GM19043 (cell line): ENCODE results near the gene RABAC1.
"Not testable (repeated sequence)": the region's sequence is repeated elsewhere in the genome, so short reads cannot be mapped to it uniquely, and the experiment has no call there.

Experiments used
- ATAC-seq: cut with Tn5 transposase; IDR thresholded peaks from one replicate; pipeline ENCODE4 v1.9.1; 2021; ENCODE audit warnings: low read depth; ENCODE audit not compliant: unreplicated experiment

Gene RABAC1

GRCh38 chr19:41951686-41952172 is 7.4 kb downstream of the RABAC1 start:
- ATAC-seq = no peak

- no peak for ATAC-seq
Observed at GRCh38 chr19:41947091-41947490, 12.0 kb downstream of the RABAC1 start.

DNA sequence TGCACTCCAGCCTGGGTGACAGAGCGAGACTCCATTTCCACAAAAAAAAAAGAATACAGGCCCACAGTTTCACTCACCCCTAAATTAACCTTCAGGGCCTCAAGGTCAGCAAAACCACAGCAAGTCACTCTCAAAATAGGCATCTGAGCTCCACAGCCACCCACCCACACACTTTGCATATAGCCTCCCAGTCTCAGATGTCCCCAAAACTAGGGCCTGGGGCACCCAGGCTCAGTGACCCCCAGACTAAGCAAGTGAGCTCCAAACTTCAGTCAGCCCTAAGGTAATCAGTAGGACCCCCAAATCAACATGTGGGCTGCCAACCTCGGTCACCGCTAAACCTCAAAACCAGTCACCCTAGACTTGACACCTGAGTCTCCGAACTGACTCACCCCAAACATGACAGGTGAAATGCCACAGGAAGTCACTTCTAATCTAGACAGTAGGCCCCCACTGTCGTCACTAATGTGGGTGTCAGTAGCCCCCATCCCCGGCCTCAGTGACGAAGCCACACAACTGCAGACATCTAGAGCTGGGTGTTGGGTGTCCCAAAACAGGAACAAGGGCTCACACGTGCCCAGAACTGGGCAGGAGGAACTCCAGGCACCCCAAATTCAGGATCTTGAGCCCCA is 13.9 kb downstream of the RABAC1 start:
- ATAC-seq = peak; percentile 88

GRCh38 chr19:41944336-41944735 is 14.8 kb downstream of the RABAC1 start:
- no peak for ATAC-seq

DNA sequence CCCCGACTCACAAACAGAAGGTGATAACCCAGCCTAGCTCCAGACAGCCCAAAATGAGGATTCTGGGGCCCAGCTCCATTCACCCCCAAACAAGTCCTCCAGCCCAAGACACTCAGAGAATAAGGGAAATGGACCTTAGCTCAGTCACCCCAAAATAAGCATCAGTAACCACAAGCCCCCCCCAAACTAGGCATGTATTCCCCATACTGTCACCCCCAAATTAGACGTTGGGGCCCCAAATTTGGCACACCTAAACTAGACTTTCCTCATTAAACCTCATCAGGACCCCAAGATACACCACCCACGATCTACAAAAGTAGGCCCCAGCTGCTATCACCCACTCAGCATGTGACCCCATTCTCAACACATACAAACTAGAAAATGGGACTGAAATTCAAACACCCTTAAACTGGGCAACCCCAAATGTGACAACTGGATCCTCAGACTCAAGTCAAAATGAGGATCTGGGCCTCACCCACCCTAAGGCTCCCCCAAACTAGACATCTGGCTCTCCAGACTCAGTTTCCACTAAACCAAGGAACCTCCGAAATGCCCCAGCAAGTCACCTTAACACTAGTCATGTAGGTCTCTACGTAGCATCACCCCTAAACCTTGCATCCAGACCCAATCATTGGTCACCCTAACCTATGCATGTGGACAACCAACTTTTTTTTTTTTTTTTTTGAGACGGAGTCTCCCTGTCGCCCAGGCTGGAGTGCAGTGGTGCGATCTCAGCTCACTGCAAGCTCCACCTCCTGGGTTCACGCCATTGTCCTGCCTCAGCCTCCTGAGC is 17.5 kb downstream of the RABAC1 start:
- no peak for ATAC-seq

GRCh38 chr19:41940731-41941409 is 18.3 kb downstream of the RABAC1 start:
- ATAC-seq = no peak

GRCh38 chr19:41939861-41940730 is 19.0 kb downstream of the RABAC1 start:
- no peak for ATAC-seq

- not testable (repeated sequence) for ATAC-seq
Observed at GRCh38 chr19:41939209-41939608, 19.9 kb downstream of the RABAC1 start.

- ATAC-seq = no peak
Observed at GRCh38 chr19:41937525-41938468, 21.3 kb downstream of the RABAC1 start.

DNA sequence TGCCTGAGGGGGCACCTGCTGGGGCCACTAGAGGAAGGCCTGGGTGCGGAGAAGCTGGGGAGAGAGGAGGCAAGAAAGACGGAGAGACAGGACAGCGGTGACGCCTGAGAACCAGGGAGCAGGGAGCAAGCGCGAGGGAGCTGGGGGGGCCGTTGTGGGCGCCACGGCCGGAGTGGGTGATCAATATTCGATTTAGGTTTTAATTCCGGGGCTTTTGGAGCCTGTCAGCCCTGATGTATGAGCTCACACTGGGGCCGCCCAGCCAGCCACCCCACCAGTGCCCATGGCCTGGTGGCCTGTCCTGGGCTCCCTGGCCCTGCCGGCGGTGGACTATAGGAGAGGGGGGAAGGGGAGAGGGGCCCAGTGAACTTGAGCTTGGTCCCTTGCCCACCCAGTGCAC is 22.2 kb downstream of the RABAC1 start:
- no peak for ATAC-seq

GRCh38 chr19:41936416-41936850 is 22.7 kb downstream of the RABAC1 start:
- ATAC-seq = no peak

DNA sequence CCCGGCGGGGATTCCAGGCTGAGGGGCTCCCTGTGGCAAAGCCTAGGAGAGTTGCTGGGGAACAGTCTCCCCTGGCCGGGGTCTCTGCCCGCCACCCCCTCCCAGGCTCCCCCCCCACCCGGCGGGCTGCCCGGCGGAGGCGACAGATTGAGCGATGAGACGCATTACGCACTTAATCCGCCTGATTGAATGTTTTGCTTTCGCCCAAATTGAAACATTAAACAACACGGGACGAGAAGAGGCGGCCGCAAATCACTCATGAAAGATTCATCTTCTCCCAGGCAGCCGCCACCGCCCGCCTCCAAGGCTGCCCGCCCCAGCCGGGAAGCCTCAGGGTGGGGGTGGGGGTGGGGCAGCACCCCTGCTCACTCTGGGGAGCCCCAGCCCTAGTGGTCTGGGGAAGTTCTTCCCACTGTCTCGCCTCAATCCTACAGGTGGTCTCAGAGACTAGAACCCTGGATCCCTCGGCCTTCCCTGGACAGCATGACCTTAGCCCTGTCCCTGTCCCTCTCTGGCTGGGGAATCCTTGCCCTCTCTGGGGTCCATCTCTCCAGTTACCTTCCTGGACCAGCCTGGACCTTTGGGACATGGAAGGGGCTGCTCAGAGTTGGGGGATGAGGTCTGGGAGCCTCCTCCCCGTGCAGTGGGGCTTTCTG is 23.2 kb downstream of the RABAC1 start:
- ATAC-seq = no peak

DNA sequence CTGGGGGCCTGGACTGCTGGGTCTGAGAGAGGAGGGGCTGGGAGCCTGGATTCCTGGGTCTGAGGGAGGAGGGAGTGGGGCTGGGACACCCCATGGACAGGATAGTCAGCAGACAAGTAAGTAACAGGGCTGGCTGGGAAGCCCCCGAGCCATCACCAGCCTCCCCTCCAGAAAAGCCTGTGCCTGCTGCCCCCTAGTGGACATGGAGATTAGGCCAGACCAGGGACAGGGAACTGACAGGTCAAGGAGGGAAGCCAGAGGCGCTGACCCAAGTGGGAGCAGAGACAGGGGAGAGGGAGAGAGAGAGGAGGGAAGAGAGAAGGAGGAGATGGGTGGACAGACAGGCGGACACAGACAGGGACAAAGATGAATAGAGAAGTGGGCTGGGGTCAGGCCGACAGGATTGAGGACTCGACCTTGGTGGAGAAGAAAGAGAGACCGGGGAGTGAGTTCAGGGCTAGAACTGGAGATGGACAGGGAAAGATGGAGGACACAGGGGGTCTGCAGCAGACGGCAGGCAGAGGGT is 24.2 kb downstream of the RABAC1 start:
- no peak for ATAC-seq

DNA sequence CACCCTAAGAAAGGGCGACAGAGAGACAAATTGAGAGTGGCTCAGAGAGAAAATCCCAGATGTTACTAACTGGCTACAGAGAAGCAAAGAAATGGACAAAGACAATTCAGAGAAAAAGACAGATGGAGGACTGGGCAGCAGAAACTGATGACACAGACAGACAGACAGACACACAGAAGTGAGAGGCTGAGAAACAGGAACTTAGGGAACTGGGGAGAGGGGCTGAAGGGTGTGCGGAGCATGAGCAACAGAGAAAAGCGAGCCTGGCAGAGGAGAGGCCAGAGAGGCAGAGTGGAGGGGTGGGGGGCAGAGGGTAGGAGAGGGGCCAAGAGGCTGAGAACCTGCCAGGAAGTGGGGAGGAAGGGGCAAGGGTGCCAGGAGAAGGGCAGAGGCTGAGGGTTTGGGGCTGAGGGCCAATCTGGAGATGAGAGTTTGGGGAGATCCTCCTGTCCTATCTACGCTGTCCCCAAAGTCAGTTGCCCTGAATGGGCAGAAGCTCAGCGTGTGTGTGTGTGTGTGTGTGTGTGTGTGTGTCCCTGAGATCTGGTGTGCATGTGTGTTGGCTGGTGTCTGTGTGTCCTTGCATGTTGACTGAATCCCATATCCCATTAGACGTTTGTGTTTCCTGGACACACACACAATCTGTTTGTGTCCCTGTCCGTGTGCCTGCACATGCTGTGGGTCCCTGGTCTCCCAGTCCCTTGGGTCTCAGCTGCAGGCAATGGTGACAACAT is 25.3 kb downstream of the RABAC1 start:
- ATAC-seq = no peak

- ATAC-seq = no peak
Observed at GRCh38 chr19:41932720-41933332, 26.3 kb downstream of the RABAC1 start.

DNA sequence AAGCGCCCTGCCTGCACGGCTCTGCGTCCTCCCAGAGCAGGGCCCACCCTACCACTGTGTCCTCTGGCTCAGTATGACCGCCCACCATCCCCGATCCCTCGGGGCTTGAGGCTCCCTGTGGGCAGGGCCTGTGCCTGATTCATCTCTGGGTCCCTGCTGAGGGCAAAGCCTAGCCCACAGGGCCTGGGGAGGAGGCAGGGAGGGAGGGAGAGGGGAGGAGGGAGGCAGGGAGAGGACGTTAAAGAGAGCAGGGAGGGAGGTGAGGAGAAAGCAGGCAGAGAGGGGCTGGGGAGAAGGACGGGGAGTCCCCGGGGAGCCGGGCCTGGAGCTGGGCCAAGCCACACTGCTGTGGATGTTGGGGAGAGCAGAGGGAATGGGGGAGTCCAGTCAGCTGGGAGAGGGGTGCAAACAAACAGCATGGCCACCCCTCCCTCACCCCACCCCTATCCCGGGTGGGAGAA is 26.8 kb downstream of the RABAC1 start:
- ATAC-seq = no peak

DNA sequence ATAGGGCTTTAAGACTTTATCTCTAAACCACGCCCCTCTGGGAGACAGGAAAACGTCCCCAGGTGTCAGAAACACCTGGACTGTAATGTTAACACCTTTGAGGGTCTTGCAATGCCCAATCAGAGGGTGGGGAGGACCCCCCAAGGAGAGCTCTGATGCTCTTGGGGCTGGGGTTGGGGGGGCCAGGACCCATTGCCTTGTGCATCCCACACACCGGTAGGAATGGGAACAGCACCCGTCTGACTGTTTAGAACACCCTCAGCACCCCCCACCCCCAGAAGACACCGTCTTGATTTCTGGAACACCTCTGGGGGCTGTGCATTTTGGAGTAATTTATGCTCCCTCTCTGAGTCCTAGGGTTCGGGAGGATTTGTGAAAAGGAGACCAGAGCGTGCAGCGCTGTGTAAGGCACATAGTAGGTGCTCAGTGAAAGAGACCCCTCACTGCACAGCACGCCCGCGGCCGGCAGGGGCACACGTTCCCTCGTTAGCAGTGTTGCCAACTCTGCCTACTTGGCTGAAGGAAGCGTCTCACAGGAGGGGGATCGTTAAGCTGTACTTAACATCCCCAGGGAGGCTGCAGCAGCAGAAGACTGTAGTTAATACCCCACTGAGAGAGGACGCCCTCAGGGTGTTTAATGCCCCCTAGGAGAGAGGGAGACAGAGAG is 28.1 kb downstream of the RABAC1 start:
- ATAC-seq = no peak
